SK-N-MC (cell line): ENCODE measurements around the gene ETFBKMT.
"Not testable (repeated sequence)": the region's sequence is repeated elsewhere in the genome, so short reads cannot be mapped to it uniquely, and the experiment has no call there.

Experiments used
- DNase-seq: peaks from one replicate; pipeline ENCODE4 v3.0.0-alpha.2; 2011; ENCODE audit warnings: low read depth, low spot score
- H3K27ac ChIP-seq: fragments of 200-600 bp; sonication (generic); 2 replicates; pipeline ENCODE4 v1.5.1; 2016; ENCODE audit warnings: mixed run types
- H3K36me3 ChIP-seq: fragments of 200-600 bp; sonication (generic); 2 replicates; pipeline ENCODE4 v1.6.1; 2017; ENCODE audit warnings: antibody characterized with exemption, low read length, mixed read lengths; ENCODE audit not compliant: insufficient read depth
- H3K4me3 ChIP-seq: fragments of 200-600 bp; sonication (generic); 2 replicates; pipeline ENCODE4 v1.5.1; 2016
- H3K9ac ChIP-seq: fragments of 200-600 bp; sonication (generic); 2 replicates; pipeline ENCODE4 v1.8.0; 2017; ENCODE audit warnings: mixed run types, mixed read lengths; ENCODE audit not compliant: insufficient read length
- H3K9me3 ChIP-seq: fragments of 200-600 bp; sonication (generic); 2 replicates; pipeline ENCODE4 v1.6.1; 2017; ENCODE audit warnings: low read depth, mild to moderate bottlenecking, antibody characterized with exemption, low read length, moderate library complexity, mixed read lengths
- EZH2 ChIP-seq: fragments of 200-600 bp; sonication (generic); IDR thresholded peaks from one replicate; pipeline ENCODE4 v1.6.1; 2017; ENCODE audit warnings: antibody characterized with exemption
- FOXP2 ChIP-seq: optimal IDR thresholded peaks from 2 replicates; pipeline ENCODE3; 2011; ENCODE audit warnings: mild to moderate bottlenecking, moderate library complexity; ENCODE audit not compliant: insufficient read depth; ENCODE audit errors: extremely low read length, control extremely low read depth
- POLR2AphosphoS5 ChIP-seq: IDR thresholded peaks from 2 replicates; pipeline ENCODE4 v1.6.1; 2012; ENCODE audit warnings: mild to moderate bottlenecking, low read depth, low read length, borderline replicate concordance

The ETFBKMT gene

GRCh38 chr12:31712877-31713276 is 53.4 kb downstream of the ETFBKMT start:
- Histone ChIP-seq H3K9ac (no peak overlapping the region), H3K9me3 (no peaks in the 10 kb centered on the region), H3K4me3 (no peak overlapping the region), H3K27ac (no peak overlapping the region), H3K36me3 (no peaks in the 10 kb centered on the region)
- DNase-seq, result no peak
- no peak for TF ChIP-seq FOXP2
- TF ChIP-seq EZH2, result no peak

GRCh38 chr12:31714406-31715271 is 55.2 kb downstream of the ETFBKMT start:
- H3K36me3 ChIP-seq, result no peaks in the 10 kb centered on the region
- no peak overlapping the region for H3K4me3 ChIP-seq
- TF ChIP-seq POLR2AphosphoS5 (no peak), FOXP2 (no peak), EZH2 (no peak)
- no peak overlapping the region for H3K9ac ChIP-seq
- no peak for DNase-seq
- H3K27ac ChIP-seq, result no peak overlapping the region
- H3K9me3 ChIP-seq, result no peaks in the 10 kb centered on the region

DNA sequence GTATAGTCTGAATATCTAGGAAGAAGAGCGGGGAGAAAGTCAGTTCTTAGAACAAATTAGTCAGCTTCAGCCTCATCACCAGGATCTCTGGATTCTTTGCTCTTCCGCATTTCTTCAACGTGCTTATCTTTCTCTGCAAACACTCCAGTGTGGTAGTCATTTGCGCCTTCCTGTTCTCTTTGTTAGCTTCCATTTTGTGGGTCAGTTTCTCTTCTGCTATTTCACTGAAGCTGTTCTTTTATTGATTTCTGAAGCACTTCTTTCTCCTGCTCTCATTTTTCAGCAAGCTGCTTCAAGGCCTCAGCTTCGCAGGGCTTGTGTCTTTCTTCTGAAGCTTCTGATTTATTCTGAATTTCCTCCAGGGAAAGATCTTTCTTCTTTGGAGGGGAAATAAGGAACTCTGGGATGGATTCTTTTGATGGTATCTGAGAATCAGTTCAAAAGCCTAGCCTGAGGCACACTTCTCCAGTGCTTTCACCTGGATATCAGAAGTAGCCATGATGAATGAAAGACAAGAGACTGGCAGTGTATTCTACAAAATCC is 55.9 kb downstream of the ETFBKMT start:
- TF ChIP-seq POLR2AphosphoS5 (no peak), FOXP2 (no peak), EZH2 (no peak)
- Histone ChIP-seq H3K36me3 (no peaks in the 10 kb centered on the region), H3K9me3 (no peaks in the 10 kb centered on the region), H3K9ac (no peak overlapping the region), H3K27ac (no peak overlapping the region), H3K4me3 (no peak overlapping the region)
- no peak for DNase-seq

GRCh38 chr12:31716998-31717397 is 57.5 kb downstream of the ETFBKMT start:
- H3K4me3 ChIP-seq, H3K9me3 ChIP-seq, H3K36me3 ChIP-seq, H3K9ac ChIP-seq, H3K27ac ChIP-seq, DNase-seq: not testable (repeated sequence)

GRCh38 chr12:31718542-31719198 is 59.2 kb downstream of the ETFBKMT start:
- H3K27ac ChIP-seq, H3K9ac ChIP-seq, H3K36me3 ChIP-seq, H3K9me3 ChIP-seq, DNase-seq, H3K4me3 ChIP-seq: not testable (repeated sequence)

GRCh38 chr12:31722580-31722979 is 63.1 kb downstream of the ETFBKMT start:
- H3K9me3 ChIP-seq, result no peaks in the 10 kb centered on the region
- no peak overlapping the region for H3K27ac ChIP-seq
- H3K4me3 ChIP-seq, result no peak overlapping the region
- H3K9ac ChIP-seq, result no peak overlapping the region
- no peak for DNase-seq
- no peaks in the 10 kb centered on the region for H3K36me3 ChIP-seq
- TF ChIP-seq POLR2AphosphoS5 (no peak), FOXP2 (no peak), EZH2 (no peak)
